Fibroblast of lung (primary cell): ENCODE data around the gene MS4A15. TPM values are rescaled to one million over a fixed set of nuclear protein-coding genes. Genes with fewer than 3 reads are reported as not detected.

ENCODE experiments used
- DNase-seq, 2 donors: peaks; one replicate each; pipeline versions ENCODE4 v3.0.0 to v3.0.0-alpha.2; 2010; ENCODE audit warnings: low read depth in 2 of 2
- H2AFZ ChIP-seq: 2 replicates; pipeline ENCODE4 v1.5.1; 2012; ENCODE audit warnings: low read length, control low read depth, inconsistent platforms
- H3K27ac ChIP-seq: 2 replicates; pipeline ENCODE4 v1.5.1; 2011; ENCODE audit warnings: low read length, control low read depth; ENCODE audit not compliant: insufficient read depth
- H3K27me3 ChIP-seq: 2 replicates; pipeline ENCODE4 v1.5.1; 2011; ENCODE audit warnings: mild to moderate bottlenecking, low read length; ENCODE audit not compliant: control insufficient read depth, insufficient read depth
- H3K36me3 ChIP-seq: 2 replicates; pipeline ENCODE4 v1.5.1; 2011; ENCODE audit warnings: low read length; ENCODE audit not compliant: control insufficient read depth, insufficient read depth
- H3K4me1 ChIP-seq: 2 replicates; pipeline ENCODE4 v1.5.1; 2011; ENCODE audit warnings: low read length; ENCODE audit not compliant: control insufficient read depth, insufficient read depth; ENCODE audit errors: extremely low read depth
- H3K4me2 ChIP-seq: 2 replicates; pipeline ENCODE4 v1.5.1; 2011; ENCODE audit warnings: low read length, control low read depth; ENCODE audit not compliant: insufficient read depth; ENCODE audit errors: extremely low read depth
- H3K4me3 ChIP-seq, 4 experiments: fragments of 200-600 bp in 1 of 4; sonication (generic) in 1 of 4; replicated peaks in 1 of 4; 2 replicates each; pipeline ENCODE4 v1.5.1; 2011 to 2016; ENCODE audit warnings: low read length in 4 of 4, low read depth in 3 of 4, mild to moderate bottlenecking in 3 of 4, control low read depth in 2 of 4, inconsistent platforms in 1 of 4, mixed read lengths in 1 of 4; ENCODE audit not compliant: insufficient read depth in 1 of 4; ENCODE audit errors: control extremely low read depth in 1 of 4
- H3K79me2 ChIP-seq: 2 replicates; pipeline ENCODE4 v1.5.1; 2012; ENCODE audit warnings: mild to moderate bottlenecking, low read length, inconsistent platforms; ENCODE audit not compliant: control insufficient read depth, insufficient read depth
- H3K9ac ChIP-seq: 2 replicates; pipeline ENCODE4 v1.5.1; 2011; ENCODE audit warnings: mild to moderate bottlenecking, low read length, control low read depth; ENCODE audit not compliant: insufficient read depth
- H3K9me3 ChIP-seq: 2 replicates; pipeline ENCODE4 v1.5.1; 2012; ENCODE audit warnings: low read depth, low read length; ENCODE audit not compliant: control insufficient read depth, insufficient read depth
- H4K20me1 ChIP-seq: 2 replicates; pipeline ENCODE4 v1.5.1; 2011; ENCODE audit warnings: low read length; ENCODE audit not compliant: control insufficient read depth, insufficient read depth; ENCODE audit errors: extremely low read depth
- CTCF ChIP-seq, 2 donors: IDR thresholded peaks in 1 of 2; conservative IDR thresholded peaks in 1 of 2; 1 replicate in 1 of 2; 2 replicates in 1 of 2; pipeline ENCODE4 v1.5.1; 2011 to 2012; ENCODE audit warnings: low read length in 2 of 2, control low read depth in 1 of 2, inconsistent platforms in 1 of 2, low read depth in 1 of 2, mild to moderate bottlenecking in 1 of 2
- EZH2 ChIP-seq: IDR thresholded peaks from 2 replicates; pipeline ENCODE4 v1.5.1; 2012; ENCODE audit warnings: low read length, control low read depth, mild to moderate bottlenecking; ENCODE audit errors: missing control alignments
- polyA plus RNA-seq, 2 donors: library from polyadenylated mRNA; depleted of rRNA in 1 of 2; stranded (reverse) in 1 of 2; unstranded in 1 of 2; fragments of >200 nt; gene quantifications; 2 replicates each; pipeline ENCODE4 v1.2.1, GENCODE V29; 2011 to 2012; ENCODE audit warnings: missing spikeins in 1 of 2
- total RNA-seq: library from RNA; depleted of rRNA; stranded (reverse); fragments of >200 nt; gene quantifications from 2 replicates; pipeline ENCODE4 v1.2.1, GENCODE V29; 2014

MS4A15 gene
- total and polyA plus RNA-seq, 2 donors (not counting 1 experiment from before 2014, with no cell fraction given): not detected

GRCh38 chr11:60734279-60734678, 22.4 kb upstream of the MS4A15 start:
- no peak overlapping the region for H3K4me2 ChIP-seq
- no peaks in the 10 kb centered on the region for H3K4me1 ChIP-seq
- no peak overlapping the region for H3K27ac ChIP-seq
- no peak for TF ChIP-seq CTCF (conservative IDR thresholded peaks at IDR 0.05 in 1 of 2, IDR thresholded peaks at IDR 0.05 in 1 of 2; ENCODE audit: low read depth in 1 of 2, low read length in 2 of 2)
- TF ChIP-seq EZH2: no peak
- no peak overlapping the region for H3K9ac ChIP-seq
- no peak overlapping the region for H2AFZ ChIP-seq
- DNase-seq: no peak
- no peaks in the 10 kb centered on the region for H4K20me1 ChIP-seq
- H3K9me3 ChIP-seq: no peaks in the 10 kb centered on the region
- no peaks in the 10 kb centered on the region for H3K27me3 ChIP-seq
- H3K36me3 ChIP-seq: no peaks in the 10 kb centered on the region
- H3K79me2 ChIP-seq: no peaks in the 10 kb centered on the region
- H3K4me3 ChIP-seq: no peak overlapping the region

- Histone ChIP-seq H3K36me3 (no peaks in the 10 kb centered on the region), H4K20me1 (no peaks in the 10 kb centered on the region), H3K9ac (no peak overlapping the region), H3K79me2 (no peaks in the 10 kb centered on the region), H3K27me3 (no peaks in the 10 kb centered on the region), H3K27ac (no peak overlapping the region), H3K4me2 (no peak overlapping the region), H2AFZ (no peak overlapping the region), H3K9me3 (no peaks in the 10 kb centered on the region), H3K4me1 (no peaks in the 10 kb centered on the region), H3K4me3 (no peak overlapping the region)
- DNase-seq: no peak
- TF ChIP-seq CTCF (conservative IDR thresholded peaks at IDR 0.05 in 1 of 2, IDR thresholded peaks at IDR 0.05 in 1 of 2; ENCODE audit: low read depth in 1 of 2, low read length in 2 of 2) (no peak), EZH2 (no peak)
Observed at GRCh38 chr11:60739114-60739513, 17.6 kb upstream of the MS4A15 start.

GRCh38 chr11:60740573-60740972, 16.1 kb upstream of the MS4A15 start:
- Histone ChIP-seq H3K4me1 (no peaks in the 10 kb centered on the region), H3K4me3 (no peak overlapping the region), H3K9me3 (no peaks in the 10 kb centered on the region), H3K36me3 (no peaks in the 10 kb centered on the region), H3K79me2 (no peaks in the 10 kb centered on the region), H2AFZ (no peak overlapping the region), H3K9ac (no peak overlapping the region), H4K20me1 (no peaks in the 10 kb centered on the region), H3K27me3 (no peaks in the 10 kb centered on the region), H3K27ac (no peak overlapping the region), H3K4me2 (no peak overlapping the region)
- TF ChIP-seq CTCF (conservative IDR thresholded peaks at IDR 0.05 in 1 of 2, IDR thresholded peaks at IDR 0.05 in 1 of 2; ENCODE audit: low read depth in 1 of 2, low read length in 2 of 2) (no peak), EZH2 (no peak)
- DNase-seq: no peak
